Small intestine (tissue), 7 donors: ENCODE data around the gene CRB1. TPM values are rescaled to one million over a fixed set of nuclear protein-coding genes. Genes with fewer than 3 reads are reported as not detected.

Experiments
- DNase-seq, 2 donors: peaks; one replicate each; pipeline versions ENCODE4 v3.0.0 to v3.0.0-alpha.2; 2013
- FAIRE-seq: peaks from 2 replicates; lab custom pipeline; 2012; peaks lifted over from hg19 to GRCh38; lab: Jason Lieb, UNC
- H3K27ac ChIP-seq, 3 donors: one replicate each; pipeline ENCODE4 v1.5.1; 2013; ENCODE audit warnings: low read length in 2 of 3, mild to moderate bottlenecking in 2 of 3, control low read depth in 1 of 3, inconsistent platforms in 1 of 3, low read depth in 1 of 3, moderate library complexity in 1 of 3
- H3K27me3 ChIP-seq, 3 donors: one replicate each; pipeline ENCODE4 v1.6.1; 2013; ENCODE audit warnings: low read length in 3 of 3, inconsistent platforms in 1 of 3; ENCODE audit not compliant: control insufficient read depth in 3 of 3, insufficient read depth in 3 of 3
- H3K36me3 ChIP-seq, 3 donors: one replicate each; pipeline ENCODE4 v1.6.1; 2013; ENCODE audit warnings: low read length in 3 of 3, inconsistent platforms in 1 of 3, low read depth in 1 of 3, mild to moderate bottlenecking in 1 of 3, moderate library complexity in 1 of 3; ENCODE audit not compliant: control insufficient read depth in 3 of 3, insufficient read depth in 2 of 3
- H3K4me1 ChIP-seq, 3 donors: one replicate each; pipeline ENCODE4 v1.6.1; 2013; ENCODE audit warnings: low read length in 2 of 3, inconsistent platforms in 1 of 3, low read depth in 1 of 3, mild to moderate bottlenecking in 1 of 3, moderate library complexity in 1 of 3; ENCODE audit not compliant: control insufficient read depth in 3 of 3, insufficient read depth in 2 of 3
- H3K4me3 ChIP-seq, 3 donors: one replicate each; pipeline ENCODE4 v1.5.1; 2013; ENCODE audit warnings: low read length in 3 of 3, control low read depth in 1 of 3, inconsistent platforms in 1 of 3, low read depth in 1 of 3, mild to moderate bottlenecking in 1 of 3, moderate library complexity in 1 of 3
- H3K9me3 ChIP-seq, 2 donors: one replicate each; pipeline ENCODE4 v1.6.1; 2013; ENCODE audit warnings: low read depth in 1 of 2, low read length in 1 of 2; ENCODE audit not compliant: control insufficient read depth in 2 of 2, insufficient read depth in 1 of 2
- WGBS, 3 donors: extraction: QIAGEN DNeasy Blood & Tissue Kit; methylation state at CpG; one replicate each; pipeline ENCODE4 v1.1.7; 2013; 5-methylcytosine and 5-hydroxymethylcytosine counted together
- polyA plus RNA-seq, 4 donors: library from polyadenylated mRNA; stranded (reverse) in 3 of 4; unstranded in 1 of 4; fragments of 200-250 nt in 3 of 4; fragments of 120-200 nt in 1 of 4; gene quantifications; one replicate each; pipeline versions ENCODE4 v1.2.1 to v1.2.3, GENCODE V29; 2013
- donor health status: healthy with polysubstance abuse.
- donor health status: control.
- donor health status: control.
- donor health status: Bipolar disorder and iron deficiency.
- donor health status: healthy.

The CRB1 gene
- polyA plus RNA-seq, 4 donors, result 0.06 to 0.10 TPM; not detected in 2

DNA sequence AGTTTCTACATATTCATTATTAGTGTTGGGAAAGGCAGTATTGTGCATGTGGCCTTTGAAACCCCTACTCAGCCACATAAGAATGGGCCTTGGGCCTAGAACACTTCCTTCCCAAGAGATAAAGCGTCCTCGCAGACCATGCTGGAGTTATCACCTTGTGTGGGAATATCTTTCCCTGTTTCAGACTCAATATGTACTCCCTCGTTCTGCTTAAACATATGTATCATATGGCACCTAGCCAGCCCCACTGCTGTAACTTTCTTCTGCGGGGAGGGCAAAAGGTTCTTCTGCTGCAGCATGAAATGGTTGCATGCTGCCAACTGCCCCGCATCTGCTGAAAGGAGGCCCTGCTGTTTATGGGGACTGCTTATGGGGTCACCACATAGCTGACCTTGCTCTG is 92.0 kb downstream of the CRB1 start:
- WGBS, 3 donors, result 60 to 69% (median 69%) methylated on average over 5 of the region's 5 CpGs
- DNase-seq, result no peak
- no peak overlapping the region for H3K4me3 ChIP-seq
- no peaks in the 10 kb centered on the region for H3K4me1 ChIP-seq
- H3K27me3 ChIP-seq, result no peaks in the 10 kb centered on the region
- no peak for FAIRE-seq
- H3K9me3 ChIP-seq, result no peaks in the 10 kb centered on the region
- H3K36me3 ChIP-seq, result no peaks in the 10 kb centered on the region
- no peak overlapping the region for H3K27ac ChIP-seq

DNA sequence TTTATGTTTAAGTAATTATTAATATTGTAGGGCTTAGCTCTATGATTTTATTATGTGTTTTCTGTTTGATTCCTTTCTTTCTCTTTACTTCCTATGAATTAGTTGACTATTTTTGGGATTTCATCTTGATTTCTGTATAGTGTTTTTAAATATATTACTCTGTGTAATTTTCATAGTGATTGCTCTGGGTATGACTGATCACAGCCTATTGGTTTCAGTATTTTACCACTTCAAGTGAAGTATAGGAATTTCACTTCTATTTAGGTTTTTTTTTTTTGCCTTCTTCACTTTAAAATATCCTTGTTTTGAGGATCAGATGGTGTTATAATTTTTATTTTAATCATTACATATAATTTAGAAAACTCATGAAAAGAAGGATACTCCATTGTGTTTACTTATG is 94.8 kb downstream of the CRB1 start:
- Histone ChIP-seq H3K27ac (no peak overlapping the region), H3K4me1 (no peaks in the 10 kb centered on the region)
- FAIRE-seq, result no peak

DNA sequence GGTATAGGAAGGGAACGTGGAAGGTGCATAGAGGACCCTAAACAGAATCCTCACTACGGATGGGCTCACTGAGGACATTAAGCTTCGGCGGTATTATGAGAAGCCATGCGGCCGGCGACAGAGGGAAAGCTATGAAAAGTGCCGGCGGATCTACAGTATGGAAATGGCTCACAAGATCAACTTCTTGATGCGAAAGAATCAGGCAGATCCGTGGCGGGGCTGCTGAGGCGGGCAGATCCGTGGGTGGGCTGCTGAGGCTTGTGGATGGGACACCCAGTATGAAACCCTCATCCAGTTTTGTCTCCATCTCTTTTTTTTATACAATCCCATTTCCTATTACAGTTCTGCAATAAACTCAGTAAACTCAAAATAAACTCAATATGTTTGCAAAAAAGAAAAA is 95.8 kb downstream of the CRB1 start:
- Histone ChIP-seq H3K27me3 (no peaks in the 10 kb centered on the region), H3K4me1 (no peaks in the 10 kb centered on the region), H3K9me3 (no peaks in the 10 kb centered on the region), H3K27ac (no peak overlapping the region), H3K4me3 (no peak overlapping the region), H3K36me3 (no peaks in the 10 kb centered on the region)
- FAIRE-seq, result no peak
- DNase-seq, result no peak
- 93 to 95% (median 93%) methylated on average over 14 of the region's 14 CpGs for WGBS, 3 donors

More for the DNA sequence above, 94.8 kb downstream of the CRB1 start:
- Histone ChIP-seq H3K4me3 (no peak overlapping the region), H3K9me3 (no peaks in the 10 kb centered on the region), H3K36me3 (no peaks in the 10 kb centered on the region), H3K27me3 (no peaks in the 10 kb centered on the region)
- DNase-seq, result no peak

DNA sequence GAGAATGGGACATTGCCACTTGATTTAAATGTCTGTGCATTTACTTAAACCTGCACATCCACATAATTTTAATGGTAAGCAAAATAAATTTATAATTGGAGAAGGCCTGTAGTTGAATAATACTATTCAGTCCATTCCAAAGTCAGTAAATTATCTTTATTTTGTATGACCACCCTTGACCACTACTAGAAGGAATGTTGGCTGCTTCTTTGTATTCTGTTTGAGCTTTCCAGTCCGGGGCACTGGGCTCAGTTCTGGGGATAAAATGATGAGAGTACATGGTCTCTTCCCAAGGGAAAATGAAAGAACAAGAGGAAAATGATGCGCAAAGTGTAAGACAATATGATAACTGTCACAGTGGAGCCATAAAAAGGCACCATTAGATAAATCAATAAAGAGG is 98.9 kb downstream of the CRB1 start:
- H3K36me3 ChIP-seq, result no peaks in the 10 kb centered on the region
- no peaks in the 10 kb centered on the region for H3K4me1 ChIP-seq
- H3K9me3 ChIP-seq, result no peaks in the 10 kb centered on the region
- WGBS, 3 donors, result 82 to 90% (median 89%) methylated on average over 2 of the region's 2 CpGs
- peaks cover 0 to 2% (median 0%) of the 10 kb centered on the region in 3 donors for H3K27me3 ChIP-seq
- no peak overlapping the region for H3K4me3 ChIP-seq
- FAIRE-seq (no peak), DNase-seq (no peak)
- H3K27ac ChIP-seq, result no peak overlapping the region

DNA sequence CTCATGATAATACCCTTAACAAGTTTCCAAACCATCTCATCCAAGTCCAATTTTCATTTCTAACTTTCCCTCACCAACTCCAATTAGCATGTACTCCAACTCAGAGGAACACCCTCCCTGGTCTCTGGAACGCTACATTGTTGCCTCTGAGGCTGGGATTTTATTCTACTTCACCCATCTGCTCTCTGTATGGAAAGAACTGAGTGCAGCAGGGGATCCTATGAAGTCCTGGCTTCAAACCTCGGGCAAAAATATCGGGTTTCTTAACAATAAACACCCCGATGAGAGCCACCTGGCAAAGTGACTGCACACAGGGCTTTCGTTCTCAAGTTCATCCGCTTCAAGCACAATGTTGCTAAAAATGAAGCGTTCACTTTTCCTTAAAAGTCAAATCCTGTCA is 99.6 kb downstream of the CRB1 start:
- no peak for DNase-seq
- no peaks in the 10 kb centered on the region for H3K4me1 ChIP-seq
- no peak overlapping the region for H3K27ac ChIP-seq
- H3K36me3 ChIP-seq, result no peaks in the 10 kb centered on the region
- no peak overlapping the region for H3K4me3 ChIP-seq
- H3K9me3 ChIP-seq, result no peaks in the 10 kb centered on the region
- no peak for FAIRE-seq
- peaks cover 0 to 2% (median 0%) of the 10 kb centered on the region in 3 donors for H3K27me3 ChIP-seq
- WGBS, 3 donors, result 70 to 87% (median 84%) methylated on average over 7 of the region's 7 CpGs

DNA sequence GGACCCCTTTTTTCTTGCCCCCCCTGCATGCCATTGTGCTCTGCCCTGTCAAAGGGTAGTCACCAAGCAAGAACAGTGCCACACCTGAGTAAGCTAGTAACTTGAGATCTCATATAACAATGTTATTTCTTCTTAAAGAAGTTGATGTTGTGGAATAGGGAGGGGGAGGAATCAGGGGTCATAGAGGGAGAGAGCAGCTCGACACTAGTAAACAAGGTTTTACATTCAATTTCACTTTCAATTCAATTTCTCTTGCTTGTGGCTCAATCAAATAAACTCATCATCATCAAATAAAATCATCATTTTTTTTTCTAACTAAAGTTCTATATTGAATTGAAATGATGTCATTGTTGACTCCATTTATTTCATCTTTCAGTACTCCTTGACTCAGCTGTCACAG is 106.4 kb downstream of the CRB1 start:
- H3K27me3 ChIP-seq, result no peaks in the 10 kb centered on the region
- no peak overlapping the region for H3K4me3 ChIP-seq
- H3K9me3 ChIP-seq, result no peaks in the 10 kb centered on the region
- H3K4me1 ChIP-seq, result no peaks in the 10 kb centered on the region
- 9 to 33% (median 20%) methylated on average over 1 of the region's 1 CpG for WGBS, 3 donors
- FAIRE-seq (no peak), DNase-seq (no peak)
- H3K27ac ChIP-seq, result no peak overlapping the region
- no peaks in the 10 kb centered on the region for H3K36me3 ChIP-seq

DNA sequence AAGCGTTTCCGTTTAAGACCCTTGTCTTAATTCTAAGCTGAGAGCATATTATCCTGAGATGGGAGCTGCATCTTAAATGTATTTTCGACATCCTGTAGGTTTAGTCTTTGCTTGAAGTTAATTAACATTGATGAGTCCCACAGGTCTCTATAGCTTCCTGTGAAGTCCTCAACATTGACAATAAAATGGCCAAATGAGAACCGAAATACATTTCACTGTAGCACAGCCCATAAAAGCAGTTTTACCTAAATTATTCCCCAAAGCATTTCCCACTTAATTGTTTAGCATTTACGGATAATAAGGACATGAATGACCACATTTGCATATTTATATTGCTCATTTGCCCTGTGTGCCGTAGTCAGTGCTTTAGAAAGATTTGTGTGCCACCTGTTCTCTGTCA is 116.4 kb downstream of the CRB1 start:
- Histone ChIP-seq H3K27ac (no peak overlapping the region), H3K4me1 (no peaks in the 10 kb centered on the region)
- no peak for FAIRE-seq

DNA sequence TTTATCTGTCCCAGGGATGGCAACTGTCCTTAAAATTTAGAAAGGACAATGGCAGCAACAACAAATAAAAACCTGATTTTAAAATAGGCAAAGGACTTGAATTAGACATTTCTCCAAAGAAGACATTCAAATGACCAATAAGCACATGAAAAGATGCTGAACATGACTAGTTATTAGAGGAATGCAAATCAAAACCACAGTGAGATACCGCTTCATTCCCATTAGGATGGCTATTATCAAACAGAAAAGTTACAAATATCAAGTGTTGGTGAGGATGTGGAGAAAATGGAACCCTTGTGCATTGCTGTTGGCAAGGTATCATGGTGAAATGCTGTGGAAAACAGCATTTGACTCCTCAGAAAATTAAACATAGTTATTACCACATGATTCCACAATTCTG is 120.7 kb downstream of the CRB1 start:
- Histone ChIP-seq H3K9me3 (no peaks in the 10 kb centered on the region), H3K36me3 (no peaks in the 10 kb centered on the region), H3K4me1 (no peaks in the 10 kb centered on the region), H3K4me3 (no peak overlapping the region), H3K27me3 (no peaks in the 10 kb centered on the region), H3K27ac (no peak overlapping the region)
- DNase-seq (no peak), FAIRE-seq (no peak)
- WGBS, 3 donors, result 86 to 97% (median 87%) methylated on average over 1 of the region's 1 CpG

More for the DNA sequence above, 116.4 kb downstream of the CRB1 start:
- 69 to 80% (median 75%) methylated on average over 6 of the region's 6 CpGs for WGBS, 3 donors
- Histone ChIP-seq H3K27me3 (no peaks in the 10 kb centered on the region), H3K9me3 (no peaks in the 10 kb centered on the region), H3K4me3 (no peak overlapping the region), H3K36me3 (no peaks in the 10 kb centered on the region)
- no peak for DNase-seq

DNA sequence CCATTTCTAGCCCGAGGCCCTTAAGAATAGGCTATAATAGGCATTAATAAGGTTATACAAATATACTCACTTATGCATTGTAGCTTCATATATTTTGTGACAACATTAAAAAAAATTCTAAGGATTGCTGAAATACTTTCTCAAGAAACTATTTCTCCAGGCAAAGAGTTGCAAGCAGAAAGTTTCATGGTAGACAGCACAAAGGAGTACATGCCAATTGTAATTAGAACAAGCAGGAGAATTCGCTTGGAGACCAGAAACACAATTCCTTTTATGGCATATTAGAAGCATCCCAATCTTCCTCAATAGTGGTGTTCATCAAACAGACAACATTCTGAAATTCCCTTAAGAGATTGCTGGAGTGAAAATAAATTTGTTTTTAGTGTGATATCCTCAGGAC is 122.8 kb downstream of the CRB1 start:
- Histone ChIP-seq H3K9me3 (no peaks in the 10 kb centered on the region), H3K27me3 (no peaks in the 10 kb centered on the region), H3K27ac (no peak overlapping the region), H3K4me3 (no peak overlapping the region), H3K36me3 (no peaks in the 10 kb centered on the region), H3K4me1 (no peaks in the 10 kb centered on the region)
- FAIRE-seq (no peak), DNase-seq (no peak)
- WGBS, 3 donors, result 40 to 72% (median 43%) methylated on average over 2 of the region's 2 CpGs
